Measurements from ENCODE around the gene TMCC2.

TMCC2 gene

DNA sequence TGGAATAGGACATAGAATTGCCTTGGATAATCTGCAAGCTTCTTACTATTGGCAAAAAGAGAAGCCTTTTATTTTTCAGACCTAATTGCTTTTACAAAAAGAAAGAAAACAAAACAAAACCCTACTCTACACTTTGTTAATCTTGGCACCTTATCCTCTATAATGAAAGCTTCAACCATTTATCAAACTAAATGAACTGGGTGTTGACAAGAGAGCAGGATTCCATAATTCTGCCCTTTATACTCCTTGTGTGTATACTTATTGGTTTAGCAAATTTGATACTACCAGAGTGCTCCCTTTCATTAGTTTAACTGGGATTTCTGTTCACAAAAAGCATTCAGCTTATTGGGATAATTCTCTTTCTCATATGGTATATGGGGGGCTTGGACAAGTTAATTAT, 3.0 kb upstream of the TMCC2 start:
- no peak overlapping the region for H3K4me3 ChIP-seq (replicated peaks in 1 of 2; ENCODE audit: low read depth in 2 of 2, low read length in 2 of 2)
- DNase-seq (ENCODE audit: low read depth in 2 of 2) = no peak
- TF ChIP-seq CTCF (IDR thresholded peaks at IDR 0.05; ENCODE audit: low read depth, low read length) = no peak

GRCh38 chr1:205225901-205226765, 1.6 kb upstream of the TMCC2 start:
- TF ChIP-seq CTCF (IDR thresholded peaks at IDR 0.05; ENCODE audit: low read depth, low read length) = no peak
- no peak overlapping the region for H3K4me3 ChIP-seq (replicated peaks in 1 of 2; ENCODE audit: low read depth in 2 of 2, low read length in 2 of 2)
- DNase-seq (ENCODE audit: low read depth in 2 of 2) = no peak

- H3K4me3 ChIP-seq (replicated peaks in 1 of 2; ENCODE audit: low read depth in 2 of 2, low read length in 2 of 2) = peak overlapping the region; percentile 62 to 68
- peak; percentile 37 to 55 for DNase-seq (ENCODE audit: low read depth in 2 of 2)
- TF ChIP-seq CTCF (IDR thresholded peaks at IDR 0.05; ENCODE audit: low read depth, low read length) = no peak
Measured at GRCh38 chr1:205226868-205227583, 720 bp upstream of the TMCC2 start.

GRCh38 chr1:205228093-205228521, 361 bp downstream of the TMCC2 start:
- peak overlapping the region; percentile 57 to 68 for H3K4me3 ChIP-seq (replicated peaks in 1 of 2; ENCODE audit: low read depth in 2 of 2, low read length in 2 of 2)
- DNase-seq (ENCODE audit: low read depth in 2 of 2) = no peak
- TF ChIP-seq CTCF (IDR thresholded peaks at IDR 0.05; ENCODE audit: low read depth, low read length) = no peak

DNA sequence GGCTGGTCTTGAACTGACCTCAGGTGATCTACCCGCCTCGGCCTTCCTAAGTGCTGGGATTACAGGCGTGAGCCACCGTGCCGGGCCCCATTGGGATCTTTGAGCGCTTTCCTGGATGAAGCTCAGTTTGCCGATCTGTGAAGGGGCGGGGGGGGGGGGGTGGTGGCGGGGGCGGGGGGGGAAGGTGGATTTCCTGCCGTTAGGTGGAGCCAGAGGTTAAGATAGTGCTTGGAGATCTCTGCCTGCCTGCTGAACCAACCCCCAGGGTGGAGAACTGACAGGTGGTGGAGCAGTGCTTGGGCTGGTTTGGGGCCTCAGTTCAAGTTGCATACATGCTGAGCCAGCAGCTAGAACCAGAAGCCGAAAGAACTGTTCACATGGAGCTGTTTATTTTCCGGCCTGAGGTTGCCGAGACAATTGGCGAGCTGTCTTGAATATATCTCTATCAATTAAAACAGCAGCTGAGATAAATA, 1.7 kb downstream of the TMCC2 start:
- peak; percentile 7 for TF ChIP-seq CTCF (IDR thresholded peaks at IDR 0.05; ENCODE audit: low read depth, low read length)
- peak; percentile 25 to 54 for DNase-seq (ENCODE audit: low read depth in 2 of 2)
- no peak overlapping the region for H3K4me3 ChIP-seq (replicated peaks in 1 of 2; ENCODE audit: low read depth in 2 of 2, low read length in 2 of 2)

DNA sequence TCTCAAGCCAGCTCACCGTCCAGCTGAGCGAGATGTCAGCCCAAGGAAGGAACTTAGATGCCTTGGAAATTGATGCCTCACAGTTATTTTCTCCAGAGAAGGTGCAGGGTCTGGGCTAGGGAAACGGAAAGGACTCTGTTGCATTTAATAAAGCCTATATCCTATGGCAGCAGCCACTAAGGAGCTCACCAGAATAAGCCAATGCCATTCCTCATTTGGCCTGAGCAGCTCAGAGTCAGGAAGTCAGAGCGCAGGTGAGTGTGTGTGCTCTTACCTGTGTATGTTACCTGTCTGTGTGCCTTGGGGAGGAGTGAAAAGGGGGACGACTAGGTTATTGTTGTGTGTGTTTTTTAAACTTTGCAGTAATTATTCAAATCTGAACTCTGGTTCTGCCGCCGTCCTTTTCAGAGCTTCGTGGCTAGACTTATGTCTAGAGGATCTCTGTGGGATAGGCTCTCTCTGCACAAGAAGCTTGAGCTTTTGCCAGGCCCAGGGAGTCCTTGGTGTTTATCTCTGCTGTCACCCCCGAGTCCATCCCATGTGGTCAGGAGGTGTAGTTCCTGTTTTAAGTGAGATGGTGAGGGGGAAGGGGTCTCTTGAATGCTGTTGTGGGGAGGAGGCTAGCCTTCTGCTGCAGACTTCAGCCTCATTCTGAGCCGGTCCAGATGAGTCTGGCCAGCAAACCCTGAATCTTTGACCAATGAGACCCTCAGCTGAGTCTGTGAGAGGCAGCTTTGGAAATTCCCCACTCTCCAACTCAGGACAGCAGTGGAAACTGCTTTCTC, 2.4 kb downstream of the TMCC2 start:
- DNase-seq (ENCODE audit: low read depth in 2 of 2) = no peak
- no peak for TF ChIP-seq CTCF (IDR thresholded peaks at IDR 0.05; ENCODE audit: low read depth, low read length)
- H3K4me3 ChIP-seq (replicated peaks in 1 of 2; ENCODE audit: low read depth in 2 of 2, low read length in 2 of 2) = no peak overlapping the region

Data from cardiac fibroblast (primary cell).